LNCAP (cell line): ENCODE measurements around the gene FAM110A.

ENCODE experiments used
- CTCF ChIP-seq: fragments of 450-650 bp; IDR thresholded peaks from 2 replicates; pipeline ENCODE4 v1.5.1; 2017; ENCODE audit warnings: mild to moderate bottlenecking

Gene FAM110A

GRCh38 chr20:844473-845225, 11.1 kb downstream of the FAM110A start:
- TF ChIP-seq CTCF = no peak

- no peak for TF ChIP-seq CTCF
Measured at GRCh38 chr20:845226-845868, 11.8 kb downstream of the FAM110A start.

- no peak for TF ChIP-seq CTCF
Measured at GRCh38 chr20:845941-846893, 12.7 kb downstream of the FAM110A start.

- no peak for TF ChIP-seq CTCF
Measured at GRCh38 chr20:846894-847278, 13.4 kb downstream of the FAM110A start.

- TF ChIP-seq CTCF = no peak
Measured at GRCh38 chr20:848193-848592, 14.7 kb downstream of the FAM110A start.

- no peak for TF ChIP-seq CTCF
Measured at GRCh38 chr20:853406-853996, 20.0 kb downstream of the FAM110A start.

GRCh38 chr20:854601-855000, 21.1 kb downstream of the FAM110A start:
- no peak for TF ChIP-seq CTCF
